Measurements from ENCODE around the gene FMN1. TPM values are rescaled to one million over a fixed set of nuclear protein-coding genes. Genes with fewer than 3 reads are reported as not detected.

FMN1 gene
- total and polyA plus RNA-seq, 10 of the 15 experiments (the other 5 are each of a cell fraction or from before 2014, with no cell fraction given), result 0.05 to 0.16 (median 0.08) TPM; not detected in 4

- in situ Hi-C loops (cut with MboI) (no loop called here), intact Hi-C loops (cut with micrococcal nuclease; ENCODE audit: unreplicated experiment) (loop anchor here (10.0 kb wide), 1 partner anchor 46 kb away; no protein-coding TSS in a partner anchor)
- ChIA-PET SMC1A (ENCODE audit: uncharacterized antibody, unreplicated experiment) (no interaction called here), RAD21 (ENCODE audit: unreplicated experiment) (no interaction called here), POLR2A (interaction anchor here (0.6 kb wide), 1 partner anchor 18 kb away, joined by 3 read pairs; no protein-coding TSS in a partner anchor), CTCF (no interaction called here)
- Histone ChIP-seq H3K27me3 (replicated peaks in 1 of 2; ENCODE audit: control insufficient read depth in 2 of 2, insufficient read depth in 2 of 2, low read length in 1 of 2) (peaks cover 0 to 2% of the 10 kb centered on the region in 2 experiments; a peak in 2 of 4 replicates), H2AFZ (ENCODE audit: control insufficient read depth, low read depth, low read length) (no peak overlapping the region), H3K36me3 (ENCODE audit: control insufficient read depth in 2 of 2, insufficient read depth in 2 of 2, low read length in 1 of 2) (no peaks in the 10 kb centered on the region), H3K27ac (ENCODE audit: control insufficient read depth, insufficient read depth) (no peak overlapping the region), H3K4me1 (ENCODE audit: control insufficient read depth, insufficient read depth, low read length) (no peaks in the 10 kb centered on the region), H3K9ac (ENCODE audit: control insufficient read depth, insufficient read depth, low read length) (no peak overlapping the region), H3K9me3 (replicated peaks; ENCODE audit: control insufficient read depth, insufficient read depth, low read length) (no peaks in the 10 kb centered on the region), H3K79me2 (ENCODE audit: control insufficient read depth, insufficient read depth, low read length) (no peaks in the 10 kb centered on the region), H3K4me2 (ENCODE audit: control insufficient read depth, insufficient read depth) (no peak overlapping the region), H3K4me3 (no peak overlapping the region), H4K20me1 (ENCODE audit: control insufficient read depth, insufficient read depth) (no peaks in the 10 kb centered on the region)
- 71% methylated on average over 2 of the region's 2 CpGs for WGBS (ENCODE audit: insufficient coverage, insufficient replicate concordance, low lambda C conversion rate, missing lambda C conversion rate)
- BruUV-seq (replicated peaks), result no TSS peak
- ATAC-seq (no peak), DNase-seq (ENCODE audit: low read depth, low spot score) (no peak), FAIRE-seq (no peak)
- TF ChIP-seq LARP7 (IDR thresholded peaks at IDR 0.05) (no peak), KAT2A (conservative IDR thresholded peaks at IDR 0.05; ENCODE audit: control insufficient read depth, low read depth, low read length) (no peak), POLR2AphosphoS2 (IDR thresholded peaks at IDR 0.05; ENCODE audit: low read depth, low read length) (no peak), ATF7 (IDR thresholded peaks at IDR 0.05; ENCODE audit: low read depth) (no peak), TCF12 (IDR thresholded peaks at IDR 0.05; ENCODE audit: low read depth, low read length) (no peak), SMAD5 (IDR thresholded peaks at IDR 0.05; ENCODE audit: low read depth) (no peak), SRF (IDR thresholded peaks at IDR 0.05; ENCODE audit: low read depth in 2 of 2, low read length in 2 of 2) (no peak), MEF2B (IDR thresholded peaks at IDR 0.05; ENCODE audit: partially characterized antibody, poor library complexity, severe bottlenecking) (no peak), CBFB (IDR thresholded peaks at IDR 0.05; ENCODE audit: low read depth) (no peak)
- TF ChIP-seq, protein P1, sequence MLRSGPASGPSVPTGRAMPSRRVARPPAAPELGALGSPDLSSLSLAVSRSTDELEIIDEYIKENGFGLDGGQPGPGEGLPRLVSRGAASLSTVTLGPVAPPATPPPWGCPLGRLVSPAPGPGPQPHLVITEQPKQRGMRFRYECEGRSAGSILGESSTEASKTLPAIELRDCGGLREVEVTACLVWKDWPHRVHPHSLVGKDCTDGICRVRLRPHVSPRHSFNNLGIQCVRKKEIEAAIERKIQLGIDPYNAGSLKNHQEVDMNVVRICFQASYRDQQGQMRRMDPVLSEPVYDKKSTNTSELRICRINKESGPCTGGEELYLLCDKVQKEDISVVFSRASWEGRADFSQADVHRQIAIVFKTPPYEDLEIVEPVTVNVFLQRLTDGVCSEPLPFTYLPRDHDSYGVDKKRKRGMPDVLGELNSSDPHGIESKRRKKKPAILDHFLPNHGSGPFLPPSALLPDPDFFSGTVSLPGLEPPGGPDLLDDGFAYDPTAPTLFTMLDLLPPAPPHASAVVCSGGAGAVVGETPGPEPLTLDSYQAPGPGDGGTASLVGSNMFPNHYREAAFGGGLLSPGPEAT (IDR thresholded peaks at IDR 0.05; ENCODE audit: low read depth), result no peak
- TF ChIP-seq, protein P2, sequence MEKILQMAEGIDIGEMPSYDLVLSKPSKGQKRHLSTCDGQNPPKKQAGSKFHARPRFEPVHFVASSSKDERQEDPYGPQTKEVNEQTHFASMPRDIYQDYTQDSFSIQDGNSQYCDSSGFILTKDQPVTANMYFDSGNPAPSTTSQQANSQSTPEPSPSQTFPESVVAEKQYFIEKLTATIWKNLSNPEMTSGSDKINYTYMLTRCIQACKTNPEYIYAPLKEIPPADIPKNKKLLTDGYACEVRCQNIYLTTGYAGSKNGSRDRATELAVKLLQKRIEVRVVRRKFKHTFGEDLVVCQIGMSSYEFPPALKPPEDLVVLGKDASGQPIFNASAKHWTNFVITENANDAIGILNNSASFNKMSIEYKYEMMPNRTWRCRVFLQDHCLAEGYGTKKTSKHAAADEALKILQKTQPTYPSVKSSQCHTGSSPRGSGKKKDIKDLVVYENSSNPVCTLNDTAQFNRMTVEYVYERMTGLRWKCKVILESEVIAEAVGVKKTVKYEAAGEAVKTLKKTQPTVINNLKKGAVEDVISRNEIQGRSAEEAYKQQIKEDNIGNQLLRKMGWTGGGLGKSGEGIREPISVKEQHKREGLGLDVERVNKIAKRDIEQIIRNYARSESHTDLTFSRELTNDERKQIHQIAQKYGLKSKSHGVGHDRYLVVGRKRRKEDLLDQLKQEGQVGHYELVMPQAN (conservative IDR thresholded peaks at IDR 0.05), result no peak
- TF ChIP-seq, protein P3, sequence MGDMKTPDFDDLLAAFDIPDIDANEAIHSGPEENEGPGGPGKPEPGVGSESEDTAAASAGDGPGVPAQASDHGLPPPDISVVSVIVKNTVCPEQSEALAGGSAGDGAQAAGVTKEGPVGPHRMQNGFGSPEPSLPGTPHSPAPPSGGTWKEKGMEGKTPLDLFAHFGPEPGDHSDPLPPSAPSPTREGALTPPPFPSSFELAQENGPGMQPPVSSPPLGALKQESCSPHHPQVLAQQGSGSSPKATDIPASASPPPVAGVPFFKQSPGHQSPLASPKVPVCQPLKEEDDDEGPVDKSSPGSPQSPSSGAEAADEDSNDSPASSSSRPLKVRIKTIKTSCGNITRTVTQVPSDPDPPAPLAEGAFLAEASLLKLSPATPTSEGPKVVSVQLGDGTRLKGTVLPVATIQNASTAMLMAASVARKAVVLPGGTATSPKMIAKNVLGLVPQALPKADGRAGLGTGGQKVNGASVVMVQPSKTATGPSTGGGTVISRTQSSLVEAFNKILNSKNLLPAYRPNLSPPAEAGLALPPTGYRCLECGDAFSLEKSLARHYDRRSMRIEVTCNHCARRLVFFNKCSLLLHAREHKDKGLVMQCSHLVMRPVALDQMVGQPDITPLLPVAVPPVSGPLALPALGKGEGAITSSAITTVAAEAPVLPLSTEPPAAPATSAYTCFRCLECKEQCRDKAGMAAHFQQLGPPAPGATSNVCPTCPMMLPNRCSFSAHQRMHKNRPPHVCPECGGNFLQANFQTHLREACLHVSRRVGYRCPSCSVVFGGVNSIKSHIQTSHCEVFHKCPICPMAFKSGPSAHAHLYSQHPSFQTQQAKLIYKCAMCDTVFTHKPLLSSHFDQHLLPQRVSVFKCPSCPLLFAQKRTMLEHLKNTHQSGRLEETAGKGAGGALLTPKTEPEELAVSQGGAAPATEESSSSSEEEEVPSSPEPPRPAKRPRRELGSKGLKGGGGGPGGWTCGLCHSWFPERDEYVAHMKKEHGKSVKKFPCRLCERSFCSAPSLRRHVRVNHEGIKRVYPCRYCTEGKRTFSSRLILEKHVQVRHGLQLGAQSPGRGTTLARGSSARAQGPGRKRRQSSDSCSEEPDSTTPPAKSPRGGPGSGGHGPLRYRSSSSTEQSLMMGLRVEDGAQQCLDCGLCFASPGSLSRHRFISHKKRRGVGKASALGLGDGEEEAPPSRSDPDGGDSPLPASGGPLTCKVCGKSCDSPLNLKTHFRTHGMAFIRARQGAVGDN (IDR thresholded peaks at IDR 0.05), result no peak
- TF ChIP-seq, protein P4, sequence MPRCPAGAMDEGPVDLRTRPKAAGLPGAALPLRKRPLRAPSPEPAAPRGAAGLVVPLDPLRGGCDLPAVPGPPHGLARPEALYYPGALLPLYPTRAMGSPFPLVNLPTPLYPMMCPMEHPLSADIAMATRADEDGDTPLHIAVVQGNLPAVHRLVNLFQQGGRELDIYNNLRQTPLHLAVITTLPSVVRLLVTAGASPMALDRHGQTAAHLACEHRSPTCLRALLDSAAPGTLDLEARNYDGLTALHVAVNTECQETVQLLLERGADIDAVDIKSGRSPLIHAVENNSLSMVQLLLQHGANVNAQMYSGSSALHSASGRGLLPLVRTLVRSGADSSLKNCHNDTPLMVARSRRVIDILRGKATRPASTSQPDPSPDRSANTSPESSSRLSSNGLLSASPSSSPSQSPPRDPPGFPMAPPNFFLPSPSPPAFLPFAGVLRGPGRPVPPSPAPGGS (IDR thresholded peaks at IDR 0.05; ENCODE audit: borderline replicate concordance, insufficient read depth, low read depth, low read length, poor library complexity, severe bottlenecking), result no peak
These were observed 404.0 kb downstream of the FMN1 start for GRCh38 chr15:32790352-32790999.

Data from GM12878 (cell line).